Measurements from ENCODE around the gene CANT1. TPM values are rescaled to one million over a fixed set of nuclear protein-coding genes. Genes with fewer than 3 reads are reported as not detected.
A peak's percentile ranks its signal among the peaks of the same experiment; 100 is the strongest.

Gene CANT1
- total RNA-seq, 3 donors from 2014 or later (not counting 1 experiment from before 2014, with no cell fraction given) = 40.0 to 58.8 (median 53.4) TPM

GRCh38 chr17:79046916-79047280 is 37.3 kb upstream of the CANT1 start:
- H3K9me3 Mint-ChIP-seq = no peaks in the 10 kb centered on the region
- H3K27me3 Mint-ChIP-seq (ENCODE audit: low read depth in 2 of 2) = peaks cover 7 to 22% of the 10 kb centered on the region in 2 donors
- TF ChIP-seq, protein P1, sequence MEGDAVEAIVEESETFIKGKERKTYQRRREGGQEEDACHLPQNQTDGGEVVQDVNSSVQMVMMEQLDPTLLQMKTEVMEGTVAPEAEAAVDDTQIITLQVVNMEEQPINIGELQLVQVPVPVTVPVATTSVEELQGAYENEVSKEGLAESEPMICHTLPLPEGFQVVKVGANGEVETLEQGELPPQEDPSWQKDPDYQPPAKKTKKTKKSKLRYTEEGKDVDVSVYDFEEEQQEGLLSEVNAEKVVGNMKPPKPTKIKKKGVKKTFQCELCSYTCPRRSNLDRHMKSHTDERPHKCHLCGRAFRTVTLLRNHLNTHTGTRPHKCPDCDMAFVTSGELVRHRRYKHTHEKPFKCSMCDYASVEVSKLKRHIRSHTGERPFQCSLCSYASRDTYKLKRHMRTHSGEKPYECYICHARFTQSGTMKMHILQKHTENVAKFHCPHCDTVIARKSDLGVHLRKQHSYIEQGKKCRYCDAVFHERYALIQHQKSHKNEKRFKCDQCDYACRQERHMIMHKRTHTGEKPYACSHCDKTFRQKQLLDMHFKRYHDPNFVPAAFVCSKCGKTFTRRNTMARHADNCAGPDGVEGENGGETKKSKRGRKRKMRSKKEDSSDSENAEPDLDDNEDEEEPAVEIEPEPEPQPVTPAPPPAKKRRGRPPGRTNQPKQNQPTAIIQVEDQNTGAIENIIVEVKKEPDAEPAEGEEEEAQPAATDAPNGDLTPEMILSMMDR (IDR thresholded peaks at IDR 0.05) = no peak
- Histone ChIP-seq H3K36me3 (ENCODE audit: control insufficient read depth, insufficient read depth, low read length) (no peaks in the 10 kb centered on the region), H3K4me3 (ENCODE audit: low read length) (no peak overlapping the region), H3K27me3 (ENCODE audit: control insufficient read depth, insufficient read depth, low read length) (peaks cover 5% of the 10 kb centered on the region), H3K4me1 (ENCODE audit: control insufficient read depth, insufficient read depth, low read length) (no peaks in the 10 kb centered on the region), H3K9me3 (ENCODE audit: control insufficient read depth, insufficient read depth, low read length) (no peaks in the 10 kb centered on the region), H3K27ac (ENCODE audit: low read length) (no peak overlapping the region)
- ATAC-seq = no peak
- no peak overlapping the region for H3K27ac Mint-ChIP-seq
- no peak for DNase-seq
- 90% methylated on average over 15 of the region's 15 CpGs for WGBS (ENCODE audit: insufficient coverage)
- H3K36me3 Mint-ChIP-seq = no peaks in the 10 kb centered on the region
- H3K4me3 Mint-ChIP-seq = no peak overlapping the region
- intact Hi-C loops (cut with micrococcal nuclease) = loop anchor here (1.0 to 5.0 kb wide), 3 partner anchors 35 to 660 kb away; no protein-coding TSS in a partner anchor
- peaks cover 0 to 10% of the 10 kb centered on the region in 2 donors for H3K4me1 Mint-ChIP-seq

DNA sequence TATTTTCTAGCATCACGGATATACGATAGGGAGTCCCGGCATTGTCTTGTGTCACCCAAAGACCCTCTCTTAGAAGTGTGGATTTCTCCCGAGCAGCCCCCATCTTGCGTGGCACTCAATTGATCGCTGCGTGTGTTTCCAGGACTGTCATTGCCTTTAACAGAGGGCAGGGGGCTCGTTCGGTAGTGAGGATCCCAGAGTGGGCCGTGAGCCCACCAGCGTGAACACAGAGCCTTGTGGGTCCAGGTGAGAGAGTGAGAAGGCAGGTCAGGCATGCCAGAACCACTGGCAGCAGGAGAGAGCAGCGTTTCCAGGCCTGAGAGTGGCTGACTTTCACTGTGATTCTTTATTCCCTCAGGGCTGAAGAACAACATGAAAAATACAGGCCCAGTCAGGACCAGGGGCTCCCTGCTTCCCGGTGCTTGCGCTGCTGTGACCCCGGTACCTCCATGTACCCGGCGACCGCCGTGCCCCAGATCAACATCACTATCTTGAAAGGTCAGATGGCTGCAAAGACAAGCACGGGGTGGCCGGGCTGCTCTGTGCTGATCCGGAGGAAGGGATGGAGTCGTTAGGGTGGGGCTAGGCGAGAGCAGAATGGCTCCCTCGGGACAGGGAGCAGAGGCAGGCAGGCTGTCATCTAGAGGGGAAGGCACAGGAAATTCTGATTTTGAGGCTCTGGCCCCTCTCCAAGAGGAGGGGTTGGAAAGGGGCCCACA is 36.8 kb upstream of the CANT1 start:
- peaks cover 7 to 22% of the 10 kb centered on the region in 2 donors for H3K27me3 Mint-ChIP-seq (ENCODE audit: low read depth in 2 of 2)
- no peak overlapping the region for H3K4me3 Mint-ChIP-seq
- intact Hi-C loops (cut with micrococcal nuclease) = loop anchor here (1.0 to 5.0 kb wide), 3 partner anchors 36 to 661 kb away; no protein-coding TSS in a partner anchor
- 80% methylated on average over 25 of the region's 25 CpGs for WGBS (ENCODE audit: insufficient coverage)
- no peak for DNase-seq
- Histone ChIP-seq H3K4me1 (ENCODE audit: control insufficient read depth, insufficient read depth, low read length) (no peaks in the 10 kb centered on the region), H3K36me3 (ENCODE audit: control insufficient read depth, insufficient read depth, low read length) (no peaks in the 10 kb centered on the region), H3K27me3 (ENCODE audit: control insufficient read depth, insufficient read depth, low read length) (peaks cover 5% of the 10 kb centered on the region), H3K4me3 (ENCODE audit: low read length) (no peak overlapping the region), H3K9me3 (ENCODE audit: control insufficient read depth, insufficient read depth, low read length) (no peaks in the 10 kb centered on the region), H3K27ac (ENCODE audit: low read length) (no peak overlapping the region)
- no peak for ATAC-seq
- H3K36me3 Mint-ChIP-seq = no peaks in the 10 kb centered on the region
- H3K27ac Mint-ChIP-seq = no peak overlapping the region
- no peaks in the 10 kb centered on the region for H3K9me3 Mint-ChIP-seq
- TF ChIP-seq, protein P1 (IDR thresholded peaks at IDR 0.05) = peak; percentile 54
- peaks cover 0 to 10% of the 10 kb centered on the region in 2 donors for H3K4me1 Mint-ChIP-seq

DNA sequence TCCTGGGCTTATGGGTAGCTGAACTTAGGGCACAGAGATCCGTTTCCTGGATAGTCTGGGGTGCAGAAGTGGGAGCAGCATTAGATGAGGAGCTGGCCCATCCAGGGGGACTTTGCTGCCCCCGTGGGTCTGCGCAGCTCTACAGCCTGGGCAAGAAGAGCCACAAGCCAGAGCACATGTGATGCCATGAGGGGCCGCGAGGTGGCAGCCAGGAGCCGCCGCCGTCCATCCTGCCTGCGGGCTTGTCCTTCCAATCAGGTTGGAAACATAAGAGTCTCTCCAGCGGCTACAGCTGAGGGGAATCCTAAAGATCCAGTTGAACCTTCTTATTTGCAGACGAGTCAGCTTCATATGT is 36.3 kb upstream of the CANT1 start:
- H3K9me3 ChIP-seq (ENCODE audit: control insufficient read depth, insufficient read depth, low read length) = no peaks in the 10 kb centered on the region
- no peaks in the 10 kb centered on the region for H3K36me3 ChIP-seq (ENCODE audit: control insufficient read depth, insufficient read depth, low read length)
- Mint-ChIP-seq H3K27me3 (ENCODE audit: low read depth in 2 of 2) (peaks cover 7 to 18% of the 10 kb centered on the region in 2 donors), H3K4me1 (peaks cover 0 to 10% of the 10 kb centered on the region in 2 donors), H3K9me3 (no peaks in the 10 kb centered on the region), H3K36me3 (no peaks in the 10 kb centered on the region), H3K4me3 (no peak overlapping the region), H3K27ac (no peak overlapping the region)
- H3K4me1 ChIP-seq (ENCODE audit: control insufficient read depth, insufficient read depth, low read length) = no peaks in the 10 kb centered on the region
- H3K4me3 ChIP-seq (ENCODE audit: low read length) = no peak overlapping the region
- DNase-seq = peak; percentile 75 to 76
- peak; percentile 75 to 98 (median 95) for ATAC-seq
- WGBS (ENCODE audit: insufficient coverage) = 2% methylated on average over 11 of the region's 11 CpGs
- intact Hi-C loops (cut with micrococcal nuclease) = loop anchor here (1.0 to 5.0 kb wide), 3 partner anchors 36 to 661 kb away; no protein-coding TSS in a partner anchor
- TF ChIP-seq, protein P1 (IDR thresholded peaks at IDR 0.05) = peak; percentile 94
- H3K27ac ChIP-seq (ENCODE audit: low read length) = no peak overlapping the region
- peaks cover 5% of the 10 kb centered on the region for H3K27me3 ChIP-seq (ENCODE audit: control insufficient read depth, insufficient read depth, low read length)
